EL (cell line): ENCODE data around the gene PEF1.

Experiments used
- DNase-seq: peaks from one replicate; pipeline ENCODE4 v3.0.0-alpha.2; 2016

PEF1 gene

DNA sequence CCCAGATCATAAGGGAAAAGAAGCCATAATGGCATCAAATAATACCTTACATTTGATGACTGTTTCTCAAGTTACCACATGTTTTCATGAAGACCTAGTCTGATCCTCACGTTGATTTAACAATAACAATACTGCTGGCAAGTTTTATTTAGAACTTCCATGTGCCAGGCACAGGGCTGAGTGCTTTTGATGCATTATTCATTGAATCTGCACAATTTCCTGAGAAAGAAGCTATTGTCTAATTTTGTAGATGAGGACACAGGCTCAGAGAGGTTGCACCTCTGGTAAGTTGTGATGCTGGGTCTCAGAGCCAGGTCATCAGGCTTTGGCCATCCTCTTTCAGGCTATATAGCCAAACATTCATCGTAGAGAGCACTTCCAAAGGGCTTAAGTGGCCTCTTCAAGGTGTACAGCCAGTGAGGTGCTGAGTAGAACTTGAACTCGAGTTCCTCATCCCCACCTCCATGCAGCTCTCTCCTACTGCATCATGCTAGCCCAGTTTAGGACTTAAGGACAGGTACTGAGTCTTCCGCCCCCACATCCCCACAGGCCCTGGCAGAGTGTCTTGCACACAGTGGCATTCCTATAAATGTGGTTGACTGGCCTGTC is 8.3 kb upstream of the PEF1 start:
- DNase-seq = no peak

- no peak for DNase-seq
Observed at GRCh38 chr1:31651766-31652165, 7.1 kb upstream of the PEF1 start.

DNA sequence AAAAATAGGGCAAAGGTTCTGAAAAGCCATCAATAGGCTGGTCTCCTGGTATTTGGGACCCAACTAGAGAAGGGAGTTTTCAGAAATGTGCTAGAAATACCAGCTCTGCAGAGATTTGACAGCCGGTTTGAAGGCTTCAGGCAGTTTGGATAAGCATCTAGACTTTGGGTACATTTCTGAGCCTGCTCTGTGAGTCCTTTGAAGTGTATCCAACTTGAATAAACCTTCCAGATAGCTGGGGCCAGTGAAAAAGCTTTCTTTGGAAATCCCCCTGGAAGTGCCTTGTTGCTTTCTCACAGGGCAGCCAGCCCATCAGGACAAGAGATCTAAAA is 6.4 kb upstream of the PEF1 start:
- DNase-seq = no peak

GRCh38 chr1:31650161-31651088 is 5.7 kb upstream of the PEF1 start:
- no peak for DNase-seq

DNA sequence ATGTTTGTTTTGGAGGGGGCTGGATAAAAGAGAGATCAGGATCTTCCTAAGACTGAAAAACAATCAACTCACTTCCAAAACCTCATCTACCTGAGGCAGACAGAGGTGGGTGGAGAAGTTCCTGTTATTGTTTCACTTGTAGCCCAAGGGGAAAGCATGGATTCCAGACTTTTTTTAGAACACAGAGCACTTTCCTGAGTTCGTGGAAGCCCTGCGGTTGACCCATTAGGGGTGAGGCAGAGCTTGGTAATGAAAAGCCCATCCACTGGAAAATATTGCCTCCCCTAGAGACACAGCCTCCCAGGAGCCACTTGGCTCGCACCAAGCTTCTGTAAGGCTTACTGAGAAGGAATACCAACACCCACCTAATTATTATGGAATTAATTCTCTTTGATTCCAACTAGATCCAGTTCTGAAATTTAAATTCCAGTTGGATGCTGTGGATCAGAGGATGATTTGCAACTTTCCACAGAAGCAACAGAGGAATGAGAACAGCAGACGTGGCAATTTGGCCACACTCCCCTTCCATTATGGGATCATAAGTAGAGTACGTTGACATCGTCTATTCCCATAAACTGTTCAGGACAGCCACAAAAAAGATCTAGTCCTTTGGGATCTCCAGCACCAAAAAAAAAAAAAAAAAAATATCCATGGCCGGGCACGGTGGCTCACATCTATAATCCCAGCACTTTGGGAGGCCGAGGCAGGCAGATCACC is 4.1 kb upstream of the PEF1 start:
- no peak for DNase-seq

- DNase-seq = no peak
Observed at GRCh38 chr1:31648190-31648589, 3.5 kb upstream of the PEF1 start.

- DNase-seq = peak; percentile 66
Observed at GRCh38 chr1:31647106-31647505, 2.4 kb upstream of the PEF1 start.

GRCh38 chr1:31646259-31646960 is 1.7 kb upstream of the PEF1 start:
- no peak for DNase-seq

DNA sequence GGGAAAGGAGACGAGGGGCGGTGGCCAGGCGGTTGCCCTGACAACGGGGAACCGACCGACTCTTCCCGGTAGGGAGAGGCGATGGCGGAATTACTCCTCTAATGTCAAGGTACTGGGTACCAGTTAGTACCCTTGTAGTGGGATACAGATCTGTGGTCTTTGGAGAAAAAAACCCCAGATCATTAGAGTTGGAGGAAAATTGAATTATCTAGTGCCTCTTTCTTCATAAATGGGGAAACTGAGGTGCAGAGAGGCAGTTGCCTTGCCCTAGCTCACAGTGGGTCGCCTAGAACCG is 545 bp upstream of the PEF1 start:
- DNase-seq = no peak

GRCh38 chr1:31643976-31644559 is 608 bp downstream of the PEF1 start:
- DNase-seq = no peak

- no peak for DNase-seq
Observed at GRCh38 chr1:31642897-31643296, 1.8 kb downstream of the PEF1 start.

DNA sequence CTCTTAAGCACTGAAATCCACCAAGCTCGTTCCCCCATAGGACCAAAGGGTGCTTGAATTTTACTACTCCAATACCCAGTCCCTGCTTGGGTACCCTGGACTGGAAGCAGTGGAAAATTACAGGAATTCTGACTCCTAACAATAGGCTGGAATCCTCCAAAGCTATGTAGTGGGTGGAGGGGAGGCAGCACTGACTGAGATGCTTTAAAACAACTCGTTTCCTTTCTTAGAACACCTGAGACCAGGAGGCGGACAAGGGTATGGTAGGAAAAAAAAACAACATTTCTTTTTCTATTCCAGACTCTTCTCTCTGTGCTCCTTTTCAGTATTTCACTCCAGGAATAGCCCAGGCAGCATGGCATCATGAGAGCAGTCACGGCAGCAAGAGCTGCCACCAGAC is 2.3 kb downstream of the PEF1 start:
- no peak for DNase-seq

- DNase-seq = no peak
Observed at GRCh38 chr1:31640964-31641363, 3.7 kb downstream of the PEF1 start.

- DNase-seq = no peak
Observed at GRCh38 chr1:31640179-31640578, 4.5 kb downstream of the PEF1 start.

DNA sequence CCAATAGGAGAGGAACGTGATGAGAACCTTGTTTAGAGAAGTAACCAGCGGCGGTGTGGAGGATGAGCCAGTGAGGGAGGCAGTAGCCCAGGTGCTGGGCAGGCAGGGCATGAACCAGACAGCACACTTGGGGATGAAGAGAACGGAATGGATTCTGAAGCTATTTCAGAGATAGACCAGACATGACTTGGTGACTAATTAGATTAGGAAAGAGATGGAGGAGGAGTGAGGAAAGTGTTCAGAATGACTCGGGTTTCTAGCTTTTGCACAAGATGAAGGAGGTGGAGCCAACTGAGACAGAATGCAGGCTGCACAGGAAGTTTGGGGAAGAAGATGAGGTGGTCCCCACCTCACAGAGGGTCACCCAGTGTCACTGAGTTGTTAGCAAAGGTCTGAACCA is 5.1 kb downstream of the PEF1 start:
- peak; percentile 54 for DNase-seq

- DNase-seq = no peak
Observed at GRCh38 chr1:31637915-31638673, 6.6 kb downstream of the PEF1 start.

- peak; percentile 44 for DNase-seq
Observed at GRCh38 chr1:31633117-31633516, 11.6 kb downstream of the PEF1 start.

GRCh38 chr1:31632649-31633048 is 12.0 kb downstream of the PEF1 start:
- no peak for DNase-seq

DNA sequence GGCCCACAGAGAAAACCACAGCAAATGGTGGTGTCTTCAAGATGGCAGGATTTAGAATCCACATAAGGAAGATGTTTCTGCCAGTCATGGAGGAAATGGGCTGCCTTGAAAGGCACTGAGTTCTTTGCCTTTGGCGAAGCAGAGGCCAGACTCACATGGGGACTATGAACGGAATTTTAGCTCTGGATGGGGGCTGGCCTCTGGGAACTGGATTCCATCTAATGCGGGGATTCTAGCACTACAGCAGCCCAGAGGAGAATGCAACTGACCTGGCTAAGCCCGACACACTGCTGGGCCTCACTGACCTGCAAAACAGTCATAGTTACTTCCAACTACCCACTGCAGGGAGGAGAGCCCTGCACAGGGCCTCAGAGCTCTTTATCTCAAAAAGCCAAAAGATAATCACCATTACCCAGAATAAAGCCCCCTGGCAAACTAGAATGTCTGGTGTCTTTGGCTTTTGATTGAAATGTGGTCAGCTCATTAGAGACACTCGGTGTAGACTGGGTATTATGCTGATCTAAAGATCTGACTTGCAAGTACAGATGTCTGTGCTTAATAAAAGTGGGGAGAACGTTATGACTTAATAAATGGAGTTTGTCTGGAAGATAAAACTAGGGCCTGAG is 15.6 kb downstream of the PEF1 start:
- DNase-seq = no peak

DNA sequence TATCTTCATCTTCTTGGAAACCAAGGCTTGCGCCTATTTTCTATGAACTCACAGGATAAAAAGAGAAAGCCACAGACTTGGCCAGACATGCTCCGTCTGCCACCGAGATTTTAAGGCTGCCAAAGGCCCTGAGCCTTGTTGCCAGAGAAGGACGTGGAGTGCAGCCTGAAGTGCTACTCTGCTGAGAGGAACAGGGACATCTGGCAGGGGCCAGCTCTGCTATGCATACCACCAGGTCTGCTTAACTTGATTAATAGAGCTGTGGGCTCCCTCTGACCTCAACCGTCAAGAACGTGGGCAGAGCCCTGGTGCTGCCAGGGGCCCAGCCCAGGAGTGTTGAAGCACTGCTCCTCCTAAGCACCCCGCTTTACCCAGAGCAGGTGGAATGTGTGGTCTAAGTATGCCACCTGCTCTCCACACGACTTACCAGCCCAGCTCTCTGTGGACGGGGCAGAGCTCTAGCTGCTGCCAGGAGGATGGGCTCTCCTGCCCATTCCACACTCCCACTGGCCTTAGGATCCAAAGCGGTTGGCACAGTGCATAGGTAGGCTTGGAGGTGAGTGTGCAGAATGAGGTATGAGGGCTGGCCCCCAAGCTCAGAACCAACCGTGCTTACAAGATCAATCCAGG is 16.6 kb downstream of the PEF1 start:
- no peak for DNase-seq

DNA sequence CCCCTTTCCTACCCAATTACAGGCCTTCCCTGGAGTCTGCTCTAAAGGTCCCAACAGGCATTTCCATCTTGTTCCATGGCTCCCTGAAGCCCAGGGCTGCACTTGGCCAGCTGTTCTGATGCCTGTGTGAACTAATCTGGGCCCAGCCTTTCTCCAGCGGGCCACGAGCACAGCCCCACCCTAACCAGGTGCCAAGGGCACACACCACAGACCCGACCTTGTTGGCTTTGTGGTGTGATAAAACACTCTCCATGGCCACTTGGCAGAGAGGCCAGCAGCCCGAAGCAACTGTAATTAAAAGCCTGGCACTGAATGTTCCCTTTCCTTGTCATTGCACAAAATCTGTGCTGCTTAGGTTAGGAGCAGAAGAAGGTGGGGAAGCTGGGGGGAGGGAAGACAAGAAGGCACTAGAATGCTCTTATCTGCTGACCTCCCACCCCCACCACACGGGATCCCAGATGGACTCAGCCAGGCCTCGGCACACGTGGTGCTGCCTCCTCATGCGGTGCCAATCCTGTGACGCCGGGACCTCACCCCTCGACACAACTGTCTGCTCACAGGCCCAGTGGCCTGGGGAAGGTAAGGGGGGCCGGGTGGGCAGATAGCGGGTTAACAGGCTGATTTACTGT is 17.3 kb downstream of the PEF1 start:
- no peak for DNase-seq
